Bronchus fibroblast of lung (primary cell): Measurements from ENCODE around the gene POC5. TPM values are rescaled to one million over a fixed set of nuclear protein-coding genes. Genes with fewer than 3 reads are reported as not detected.

Experiments used
- total RNA-seq: library from RNA; depleted of rRNA; stranded (reverse); fragments of >200 nt; gene quantifications from 2 replicates; pipeline ENCODE4 v1.2.3, GENCODE V29; 2015

POC5 gene
- 13.8 and 14.3 TPM in 2 replicates for total RNA-seq

GRCh38 chr5:75717082-75717922, at the start of gene POC5:
POC5 (minus strand) TSS chr5:75717437; CDS start chr5:75712937, 4,500 bp downstream.

Other genes with a start within 250 kb of the POC5 start
- 4.9 and 5.9 TPM in 2 replicates for gene CERT1, start 205.8 kb downstream of the POC5 start, total RNA-seq
- 13.2 and 17.5 TPM in 2 replicates for gene POLK, start 205.5 kb downstream of the POC5 start, total RNA-seq
- 0.15 TPM in 1 of 2 replicates, not detected in the other for gene ANKDD1B, start 106.0 kb downstream of the POC5 start, total RNA-seq